GM21717 (cell line): ENCODE measurements around the gene PEX26.
"Not testable (repeated sequence)": the region's sequence is repeated elsewhere in the genome, so short reads cannot be mapped to it uniquely, and the experiment has no call there.

Experiments used
- ATAC-seq: cut with Tn5 transposase; IDR thresholded peaks from one replicate; pipeline ENCODE4 v1.9.1; 2021; ENCODE audit warnings: mild to moderate bottlenecking, moderate library complexity; ENCODE audit not compliant: unreplicated experiment

The PEX26 gene

DNA sequence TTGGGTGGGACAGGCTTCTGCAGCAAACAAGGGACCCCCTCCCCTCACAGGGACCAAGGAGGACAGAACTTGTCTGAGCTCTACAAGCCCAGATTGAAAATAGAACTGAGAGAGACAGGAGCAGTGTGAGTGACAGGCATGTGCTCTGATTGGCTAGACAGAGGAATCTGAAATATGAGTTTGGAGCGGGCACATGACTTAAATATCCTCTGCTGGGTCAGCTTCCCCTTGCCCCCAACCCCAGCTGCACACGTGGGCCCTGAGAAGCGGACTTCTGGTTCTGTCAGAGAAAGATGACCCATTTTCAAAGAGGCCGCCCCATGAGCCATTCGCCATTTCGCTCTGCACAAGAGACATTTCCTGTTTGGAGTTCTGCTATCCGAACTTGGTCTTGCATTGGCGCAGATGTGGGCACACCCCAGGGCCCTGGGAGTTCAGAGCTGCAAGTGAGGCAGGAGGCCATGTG is 38.1 kb downstream of the PEX26 start:
- no peak for ATAC-seq

DNA sequence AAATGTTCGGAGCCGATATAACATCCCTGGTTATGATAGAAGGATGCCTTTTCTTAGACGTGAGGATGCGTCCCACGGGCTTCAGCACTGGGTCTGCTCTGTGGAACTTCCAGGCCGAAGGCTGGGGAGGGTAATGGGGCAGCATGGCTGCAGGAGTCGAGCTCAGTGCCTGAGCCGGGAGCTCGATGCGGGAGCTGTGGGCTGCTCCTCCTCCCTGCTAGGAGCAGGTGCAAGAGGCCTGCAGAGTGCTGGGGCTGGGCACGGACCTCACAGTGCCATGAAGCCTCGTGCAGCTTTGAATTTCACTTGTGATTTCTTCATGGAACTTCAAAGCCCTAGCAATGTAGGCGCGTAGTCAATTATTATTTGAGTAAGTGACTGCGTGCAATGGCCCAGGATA is 38.8 kb downstream of the PEX26 start:
- ATAC-seq, result no peak

DNA sequence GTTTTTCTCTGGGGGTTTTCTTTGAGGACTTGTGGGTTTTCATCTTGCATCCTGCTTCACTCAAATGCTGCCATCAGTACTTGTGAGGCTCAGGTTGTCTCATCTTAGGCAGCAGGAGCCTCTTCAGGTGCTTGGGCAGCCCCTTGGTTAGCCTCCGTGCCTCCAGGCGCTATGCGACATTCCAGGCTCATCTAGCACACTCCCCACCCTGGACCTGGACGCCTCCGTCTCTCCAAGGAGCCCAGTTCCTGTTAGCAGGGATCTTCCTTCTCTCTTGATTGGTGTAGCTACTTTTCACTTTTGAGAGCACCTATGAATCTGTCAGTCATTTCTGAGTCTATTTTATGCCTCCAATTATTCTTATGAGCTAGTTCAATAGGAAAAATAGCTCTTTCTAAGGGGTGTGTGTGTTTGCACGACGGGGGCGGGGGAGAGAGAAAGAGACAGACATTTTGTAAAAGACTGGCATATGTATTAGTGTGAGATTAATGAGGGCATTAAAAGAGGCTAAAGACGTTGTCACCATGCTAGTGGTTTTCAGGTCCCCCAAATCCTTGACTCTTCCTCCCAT is 40.6 kb downstream of the PEX26 start:
- no peak for ATAC-seq

DNA sequence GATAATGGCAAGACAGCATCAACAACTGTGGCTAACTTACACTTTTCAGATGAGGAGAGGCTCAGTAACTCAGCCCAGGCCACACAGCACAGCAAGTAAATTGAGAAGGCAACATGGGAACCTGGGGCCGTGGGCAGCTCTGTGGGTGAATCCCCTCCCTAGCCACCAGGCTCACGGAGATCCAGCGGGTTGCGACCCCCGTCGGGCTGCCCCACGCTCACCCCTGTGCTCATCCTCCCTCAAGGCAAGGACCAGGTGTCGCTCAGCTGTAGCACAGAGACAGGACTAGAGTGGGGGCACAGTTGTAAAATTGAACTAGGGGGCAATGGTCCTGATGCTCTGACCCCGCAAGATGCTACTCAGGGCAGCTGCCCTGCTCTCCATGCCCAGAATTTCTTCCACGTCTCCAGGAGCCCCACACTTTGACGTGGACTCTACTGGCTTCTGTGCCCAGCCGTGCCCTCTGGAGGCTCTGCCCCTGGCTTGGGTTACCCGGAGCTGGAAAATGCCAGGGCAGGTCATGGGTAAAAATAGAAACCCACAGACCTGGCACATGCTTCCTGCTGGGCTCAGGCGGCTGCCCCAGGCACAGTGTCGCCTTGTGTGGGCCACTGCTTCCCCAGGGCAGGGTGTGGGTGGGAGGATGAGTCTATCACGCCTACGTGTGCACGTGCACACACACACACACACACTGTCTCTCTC is 41.8 kb downstream of the PEX26 start:
- ATAC-seq, result no peak

DNA sequence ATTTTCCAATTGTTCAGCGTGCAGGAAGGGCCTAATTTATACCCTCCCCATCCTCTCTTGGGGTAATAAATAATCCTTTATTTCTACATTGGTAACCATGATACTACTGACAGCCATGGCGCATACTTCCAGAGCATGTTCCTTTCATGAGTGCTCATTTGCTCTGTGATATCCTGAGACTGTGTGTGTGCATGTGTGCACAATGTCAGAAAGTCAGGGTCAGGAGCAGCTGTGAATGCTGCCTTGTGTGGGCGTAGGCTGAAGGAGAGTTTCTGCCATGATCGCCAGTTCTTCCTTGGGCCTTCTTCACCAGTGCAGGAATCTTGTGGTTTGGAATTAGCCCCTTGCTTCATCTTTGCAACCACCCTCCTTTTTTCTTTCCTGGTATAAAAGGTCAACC is 43.1 kb downstream of the PEX26 start:
- no peak for ATAC-seq

DNA sequence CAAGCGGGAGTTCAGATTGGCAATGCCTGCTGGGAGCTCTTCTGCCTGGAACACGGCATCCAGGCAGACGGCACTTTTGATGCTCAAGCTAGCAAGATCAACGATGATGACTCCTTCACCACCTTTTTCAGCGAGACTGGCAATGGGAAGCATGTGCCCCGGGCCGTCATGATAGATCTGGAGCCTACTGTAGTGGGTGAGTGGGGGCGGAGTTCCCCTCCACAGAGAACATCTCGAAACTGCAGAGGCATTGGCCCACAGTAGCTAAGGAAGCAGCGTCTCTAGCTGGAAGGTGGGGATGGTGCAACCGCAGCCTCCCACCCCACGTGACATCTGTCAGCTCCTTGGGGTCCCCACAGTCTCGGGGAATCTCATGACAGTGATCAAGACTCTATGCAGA is 43.7 kb downstream of the PEX26 start:
- no peak for ATAC-seq

DNA sequence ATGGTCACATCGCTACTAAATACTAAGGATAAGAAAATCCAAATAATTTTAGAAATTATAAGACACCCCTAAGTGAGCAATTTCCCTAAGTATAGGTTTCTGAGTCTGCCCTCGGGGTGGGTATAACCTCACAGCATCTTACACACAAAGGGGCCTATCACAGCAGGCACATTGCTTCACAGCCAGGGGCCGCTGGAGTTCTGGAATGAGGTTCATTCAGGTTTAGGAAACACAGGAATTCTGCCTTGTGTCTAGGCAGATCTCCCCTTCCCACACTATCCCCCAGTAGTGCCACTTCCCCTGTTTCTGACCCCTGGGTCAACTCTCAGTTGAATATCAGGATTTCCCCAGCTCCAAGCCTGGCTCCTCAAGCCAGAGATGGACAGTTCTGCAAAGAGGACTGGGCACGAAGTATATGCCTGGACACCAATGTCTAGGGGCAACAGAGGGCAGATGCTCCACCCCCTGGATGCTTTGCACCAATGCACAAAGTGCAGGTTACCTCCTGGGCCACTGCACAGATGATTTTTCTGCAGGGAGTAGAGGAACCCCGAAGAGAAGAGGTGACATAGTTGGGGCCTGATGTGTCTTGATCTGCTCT is 44.3 kb downstream of the PEX26 start:
- ATAC-seq, result no peak

DNA sequence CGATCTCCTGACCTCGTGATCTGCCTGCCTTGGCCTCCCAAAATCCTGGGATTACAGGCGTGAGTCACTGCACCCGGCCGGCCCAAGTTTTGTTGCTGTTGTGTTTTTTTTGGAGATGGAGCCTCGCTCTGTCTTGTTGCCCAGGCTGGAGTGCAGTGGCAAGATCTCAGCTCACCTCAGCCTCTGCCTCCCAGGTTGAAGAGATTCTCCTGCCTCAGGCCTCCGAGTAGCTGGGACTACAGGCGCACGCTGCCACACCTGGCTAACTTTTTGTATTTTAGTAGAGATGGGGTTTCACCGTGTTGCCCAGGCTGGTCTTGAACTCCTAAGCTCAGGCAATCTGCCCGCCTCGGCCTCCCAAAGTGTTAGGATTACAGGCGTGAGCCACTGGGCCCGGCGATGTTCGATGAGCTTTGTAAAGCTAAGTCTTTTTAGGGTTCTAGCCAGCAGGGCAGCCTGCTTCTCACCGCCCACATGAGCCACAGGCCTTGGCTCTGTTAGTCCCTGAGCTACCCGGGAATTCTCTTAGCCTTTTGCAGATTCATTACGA is 45.8 kb downstream of the PEX26 start:
- ATAC-seq, result not testable (repeated sequence)

DNA sequence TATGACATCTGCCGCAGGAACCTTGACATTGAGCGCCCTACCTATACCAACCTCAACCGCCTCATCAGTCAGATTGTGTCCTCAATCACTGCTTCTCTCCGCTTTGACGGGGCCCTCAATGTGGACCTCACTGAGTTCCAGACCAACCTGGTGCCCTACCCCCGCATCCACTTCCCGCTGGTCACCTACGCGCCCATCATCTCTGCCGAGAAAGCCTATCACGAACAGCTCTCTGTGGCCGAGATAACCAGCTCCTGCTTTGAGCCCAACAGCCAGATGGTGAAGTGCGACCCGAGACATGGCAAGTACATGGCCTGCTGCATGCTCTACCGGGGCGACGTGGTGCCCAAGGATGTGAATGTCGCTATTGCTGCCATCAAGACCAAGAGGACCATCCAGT is 48.8 kb downstream of the PEX26 start:
- ATAC-seq, result no peak

DNA sequence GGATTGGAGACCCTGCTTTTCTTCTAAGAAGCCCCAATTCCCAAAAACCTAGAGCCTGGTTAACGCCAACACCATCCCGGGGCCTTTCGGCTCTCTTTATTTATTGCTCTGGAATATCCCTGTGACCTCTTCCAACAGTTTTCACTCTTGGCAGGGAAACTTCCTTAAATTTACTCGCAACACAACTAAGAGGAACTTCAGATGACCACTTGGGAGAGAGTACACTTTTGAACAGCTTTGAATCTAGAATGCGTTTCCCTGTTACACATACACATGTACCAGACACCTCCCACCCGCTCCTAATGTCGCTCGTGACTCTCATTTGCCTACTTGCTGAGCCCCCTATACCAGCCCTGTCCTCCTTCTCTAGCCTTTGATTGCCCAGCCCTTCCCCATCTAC is 52.2 kb downstream of the PEX26 start:
- ATAC-seq, result no peak

DNA sequence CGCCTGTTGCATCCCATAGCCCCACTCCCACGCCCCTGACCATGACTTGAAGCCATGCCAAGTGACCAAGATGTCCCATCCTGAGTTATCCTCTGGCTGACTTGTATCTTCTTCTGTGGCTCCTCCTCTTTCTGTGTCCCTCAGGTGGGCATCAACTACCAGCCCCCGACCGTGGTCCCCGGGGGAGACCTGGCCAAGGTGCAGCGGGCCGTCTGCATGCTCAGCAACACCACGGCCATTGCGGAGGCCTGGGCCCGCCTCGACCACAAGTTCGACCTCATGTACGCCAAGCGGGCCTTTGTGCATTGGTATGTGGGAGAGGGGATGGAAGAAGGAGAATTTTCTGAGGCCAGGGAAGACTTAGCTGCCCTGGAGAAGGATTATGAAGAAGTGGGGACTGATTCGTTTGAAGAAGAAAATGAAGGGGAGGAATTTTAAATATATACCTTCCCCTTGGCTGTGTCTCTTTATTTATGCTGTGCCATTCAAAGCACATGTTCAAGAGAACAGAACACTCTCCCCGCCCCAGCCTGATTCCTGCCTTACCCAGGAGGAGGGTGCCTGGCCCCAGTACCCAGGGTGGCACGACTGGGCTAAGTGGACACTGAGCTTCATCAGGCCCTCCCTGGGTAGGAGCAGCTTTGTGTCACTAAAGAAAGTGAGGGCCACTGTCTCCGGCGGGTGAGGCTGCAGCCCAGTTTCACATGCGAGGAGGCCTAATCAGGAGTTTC is 53.1 kb downstream of the PEX26 start:
- no peak for ATAC-seq

DNA sequence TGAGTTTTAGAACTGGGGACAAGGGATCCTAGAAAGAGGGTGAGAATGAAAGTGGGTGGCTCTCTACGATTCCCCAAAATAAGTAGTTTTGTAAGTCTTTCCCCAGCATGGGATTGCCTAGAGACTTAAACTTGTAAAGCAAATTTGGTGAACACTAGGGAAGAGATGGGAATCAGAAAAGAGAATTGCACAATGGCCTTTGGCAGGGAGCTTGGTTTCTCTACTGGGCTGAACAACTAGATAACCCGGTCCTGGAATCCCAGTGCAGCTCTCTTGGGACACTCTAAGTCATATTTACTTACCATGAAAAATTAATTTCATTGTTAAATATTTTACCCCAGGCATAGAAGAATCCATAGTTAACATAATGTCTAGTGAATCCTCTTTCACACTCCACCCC is 55.7 kb downstream of the PEX26 start:
- ATAC-seq, result no peak

DNA sequence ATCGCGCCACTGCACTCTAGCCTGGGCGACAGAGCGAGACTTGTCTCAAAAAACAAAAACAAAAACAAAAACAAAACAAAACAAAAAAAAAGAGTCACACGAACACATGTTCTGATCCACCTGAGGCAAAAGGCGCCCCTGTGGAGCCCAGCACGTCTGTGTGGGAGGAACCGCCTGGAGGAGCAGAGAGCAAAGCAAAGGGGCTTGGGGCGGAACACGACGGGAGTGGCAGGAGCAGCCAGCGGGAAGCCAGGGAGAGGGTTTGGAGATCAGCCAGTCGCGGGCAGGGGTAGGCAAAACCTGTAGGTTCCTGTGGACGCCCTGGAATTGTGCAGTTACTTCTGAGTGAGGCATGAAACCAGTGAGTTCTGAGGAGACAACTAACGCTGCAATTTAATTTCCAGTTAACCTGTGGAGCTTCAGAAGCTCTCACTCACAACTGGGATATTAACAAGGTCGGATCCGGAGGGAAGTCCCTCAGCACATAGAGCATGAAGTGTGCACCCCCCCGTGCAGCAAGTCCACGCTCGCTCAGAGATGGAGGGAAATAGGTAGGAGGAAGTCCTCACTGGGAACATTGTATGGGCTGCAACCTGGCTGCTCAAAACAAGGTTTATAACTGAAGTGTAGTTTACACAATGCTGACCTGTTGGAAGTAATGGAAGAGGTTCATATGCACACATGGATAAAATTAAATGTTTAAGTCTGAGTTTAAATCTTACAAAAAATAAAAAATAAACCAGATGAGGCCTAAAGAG is 59.0 kb downstream of the PEX26 start:
- ATAC-seq, result no peak

DNA sequence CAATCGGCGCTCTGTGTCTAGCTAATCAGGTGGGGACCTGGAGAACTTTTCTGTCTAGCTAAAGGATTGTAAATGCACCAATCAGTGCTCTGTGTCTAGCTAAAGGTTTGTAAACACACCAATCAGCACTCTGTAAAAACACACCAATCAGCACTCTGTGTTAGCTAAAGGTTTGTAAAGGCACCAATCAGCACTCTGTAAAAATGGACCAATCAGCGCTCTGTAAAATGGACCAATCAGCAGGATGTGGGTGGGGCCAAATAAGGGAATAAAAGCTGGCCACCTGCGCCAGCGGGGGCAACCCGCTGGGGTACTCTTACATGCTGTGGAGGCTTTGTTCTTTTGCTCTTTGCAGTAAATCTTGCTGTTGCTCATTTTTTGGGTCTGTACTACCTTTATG is 63.2 kb downstream of the PEX26 start:
- ATAC-seq, result not testable (repeated sequence)

DNA sequence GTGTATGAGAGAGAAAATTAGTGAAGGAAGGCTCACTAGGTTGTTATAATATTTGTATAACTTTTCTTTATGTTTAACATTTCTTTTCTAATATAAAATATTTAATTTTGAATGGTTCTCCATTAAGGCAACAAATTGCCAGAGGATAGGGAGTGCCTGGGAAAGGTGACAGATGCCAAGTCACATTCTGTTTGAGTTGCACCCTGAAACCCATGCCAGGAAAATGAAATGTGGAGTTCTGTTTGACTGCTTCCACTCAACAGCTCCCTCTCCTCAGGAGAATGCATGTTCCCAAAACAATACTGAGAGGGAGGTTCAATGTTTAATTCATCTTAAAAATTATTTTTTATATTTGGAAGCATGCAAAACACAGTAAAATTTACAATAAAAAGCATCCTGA is 66.3 kb downstream of the PEX26 start:
- ATAC-seq, result no peak

DNA sequence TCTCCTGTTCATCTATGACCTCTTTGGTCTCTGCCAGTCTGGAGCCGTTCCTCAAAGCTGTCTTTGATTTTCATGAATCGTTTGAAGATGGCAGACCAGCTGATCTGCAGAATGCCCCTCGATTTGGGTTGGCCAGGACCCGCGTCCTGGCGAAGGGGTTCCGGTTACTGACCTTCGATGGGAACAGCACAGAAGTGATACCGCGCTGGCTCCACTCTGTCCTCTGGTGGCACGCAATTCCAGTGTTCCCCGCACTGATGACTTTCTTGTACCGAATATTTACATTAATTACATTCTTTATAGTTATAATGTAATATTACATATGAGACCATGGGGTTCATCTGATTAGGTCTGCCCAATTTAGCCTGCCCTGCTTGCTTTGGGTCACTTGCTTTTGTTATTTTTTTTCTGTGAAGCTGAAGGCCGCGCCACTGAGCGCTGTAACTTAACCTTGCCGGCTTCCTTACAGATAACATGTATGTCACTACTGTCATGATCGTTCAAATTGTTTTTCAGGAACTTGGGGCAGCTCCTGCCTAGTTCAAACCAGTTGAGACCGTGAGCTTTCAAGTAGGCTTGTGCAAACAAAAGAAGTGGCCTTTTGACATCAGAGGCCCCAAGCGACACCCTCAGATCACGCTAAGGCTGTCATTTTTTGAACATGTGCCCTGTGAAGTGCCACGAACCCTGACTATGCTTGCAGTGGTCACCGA is 68.0 kb downstream of the PEX26 start:
- no peak for ATAC-seq

DNA sequence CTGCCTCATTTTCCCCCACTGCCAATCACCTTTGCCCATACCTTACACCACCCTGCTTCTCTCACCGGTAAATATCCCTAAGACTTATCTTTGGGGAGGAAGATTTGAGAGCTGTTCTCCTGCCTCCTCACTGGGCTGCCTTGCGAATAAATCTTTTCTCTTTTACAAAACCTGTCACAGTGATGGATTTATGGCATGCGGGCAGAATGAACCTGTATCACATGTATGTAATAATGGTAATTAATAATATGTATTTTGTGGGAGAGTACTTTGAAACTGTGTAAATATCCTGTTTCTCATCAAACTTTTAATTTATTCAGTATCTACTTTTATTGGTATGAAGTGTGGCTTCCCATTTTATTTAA is 68.6 kb downstream of the PEX26 start:
- no peak for ATAC-seq

DNA sequence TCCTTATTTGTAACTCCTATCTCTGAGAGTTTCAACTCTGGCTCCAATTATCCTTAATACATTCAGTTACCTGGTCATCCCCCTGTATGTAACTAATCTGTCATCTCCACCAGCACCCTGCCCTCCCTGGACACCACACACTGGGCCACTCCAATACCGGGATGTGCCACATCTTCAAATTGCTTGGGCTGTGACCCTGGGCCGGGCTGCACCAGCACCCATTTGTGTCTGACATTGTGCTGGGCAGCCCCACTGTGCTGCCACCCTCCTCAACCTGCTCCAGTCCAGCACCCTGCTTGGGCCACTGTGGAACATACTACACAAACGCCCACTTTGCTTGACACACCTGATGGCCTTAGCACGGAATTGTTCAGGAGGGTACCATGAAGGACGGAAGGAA is 70.0 kb downstream of the PEX26 start:
- no peak for ATAC-seq

DNA sequence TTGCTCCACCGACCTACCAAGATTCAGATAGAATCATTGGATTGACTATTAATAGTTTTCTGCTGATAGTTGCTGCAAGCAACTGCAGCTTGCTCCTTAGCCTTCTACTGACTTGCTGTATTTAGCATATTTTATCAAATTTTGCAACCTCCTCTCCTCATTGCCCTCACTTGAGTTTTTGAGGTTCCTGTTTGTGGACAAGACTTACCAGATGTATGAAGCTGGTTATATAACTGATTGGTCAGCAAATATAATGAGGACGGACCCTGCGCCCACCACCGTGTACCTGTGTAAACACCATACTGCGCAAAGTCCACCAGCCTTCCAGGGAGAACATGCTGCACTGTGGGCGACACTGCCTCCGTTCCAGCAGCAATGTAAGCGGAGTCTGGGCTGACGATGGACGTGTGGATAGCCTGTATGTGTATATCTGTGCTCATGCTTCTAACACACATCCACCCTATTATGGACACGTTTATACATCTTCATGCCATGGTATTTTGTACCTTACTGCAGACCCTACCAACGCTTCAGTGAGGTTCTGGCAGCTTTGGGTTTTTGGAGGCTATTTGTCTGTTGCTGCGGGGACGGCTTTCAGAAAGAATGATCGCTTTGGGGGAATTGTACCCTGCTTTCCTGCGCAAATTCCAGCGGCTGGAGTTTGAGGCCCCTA is 70.6 kb downstream of the PEX26 start:
- no peak for ATAC-seq

DNA sequence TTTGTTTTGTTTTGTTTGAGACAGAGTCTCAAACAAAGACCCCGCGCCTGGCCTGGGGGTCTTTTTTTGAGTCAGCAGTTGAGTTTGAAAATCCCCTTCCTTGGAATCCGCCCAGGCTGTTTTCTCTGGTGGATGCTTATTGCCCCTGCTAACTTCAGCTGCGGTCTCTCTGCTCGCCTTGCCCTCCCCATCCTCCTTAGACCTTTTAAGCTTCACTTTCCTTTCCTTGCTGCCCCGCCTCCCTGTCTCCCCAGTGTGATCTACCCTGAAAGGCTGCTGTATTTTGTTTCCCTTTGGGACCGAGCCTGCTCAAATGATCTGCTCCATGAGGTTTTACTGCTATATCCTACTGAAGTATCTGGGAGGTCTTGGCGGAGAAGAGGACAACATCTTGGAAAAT is 74.7 kb downstream of the PEX26 start:
- no peak for ATAC-seq
